GM12864 (cell line): ENCODE measurements around the gene DCDC2C.

ENCODE experiments used
- DNase-seq: peaks from one replicate; pipeline ENCODE4 v3.0.0-alpha.2; 2011; ENCODE audit warnings: low read depth
- H3K4me3 ChIP-seq: 2 replicates; pipeline ENCODE4 v1.5.1; 2011; ENCODE audit warnings: mild to moderate bottlenecking, low read depth, low read length, control low read depth
- TF ChIP-seq, protein P1 (sequence below): IDR thresholded peaks from 2 replicates; pipeline ENCODE4 v1.5.1; 2011; ENCODE audit warnings: low read depth, mild to moderate bottlenecking, moderate library complexity, low read length, control low read depth, inconsistent platforms; ENCODE audit errors: missing control alignments

The DCDC2C gene

DNA sequence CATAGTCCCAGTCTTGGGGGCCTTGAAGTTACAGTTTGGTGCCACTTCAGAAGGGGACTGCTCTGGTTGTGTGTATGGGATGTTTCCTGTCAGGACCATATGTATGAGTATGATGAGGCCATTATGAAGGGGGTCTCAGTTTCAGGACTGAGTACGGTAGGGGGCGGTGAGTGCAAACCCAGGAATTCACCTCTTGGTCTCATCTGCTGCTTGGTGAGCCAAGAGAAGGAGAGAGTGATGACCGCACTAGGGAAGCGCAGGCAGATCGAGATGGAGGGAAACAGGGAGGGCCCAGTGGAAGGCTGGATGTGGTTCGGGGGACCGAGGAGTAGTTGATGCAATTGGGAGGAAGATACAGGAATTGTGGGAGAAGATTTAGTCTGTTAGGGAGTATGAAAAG is 28.5 kb downstream of the DCDC2C start:
- TF ChIP-seq, protein P1, sequence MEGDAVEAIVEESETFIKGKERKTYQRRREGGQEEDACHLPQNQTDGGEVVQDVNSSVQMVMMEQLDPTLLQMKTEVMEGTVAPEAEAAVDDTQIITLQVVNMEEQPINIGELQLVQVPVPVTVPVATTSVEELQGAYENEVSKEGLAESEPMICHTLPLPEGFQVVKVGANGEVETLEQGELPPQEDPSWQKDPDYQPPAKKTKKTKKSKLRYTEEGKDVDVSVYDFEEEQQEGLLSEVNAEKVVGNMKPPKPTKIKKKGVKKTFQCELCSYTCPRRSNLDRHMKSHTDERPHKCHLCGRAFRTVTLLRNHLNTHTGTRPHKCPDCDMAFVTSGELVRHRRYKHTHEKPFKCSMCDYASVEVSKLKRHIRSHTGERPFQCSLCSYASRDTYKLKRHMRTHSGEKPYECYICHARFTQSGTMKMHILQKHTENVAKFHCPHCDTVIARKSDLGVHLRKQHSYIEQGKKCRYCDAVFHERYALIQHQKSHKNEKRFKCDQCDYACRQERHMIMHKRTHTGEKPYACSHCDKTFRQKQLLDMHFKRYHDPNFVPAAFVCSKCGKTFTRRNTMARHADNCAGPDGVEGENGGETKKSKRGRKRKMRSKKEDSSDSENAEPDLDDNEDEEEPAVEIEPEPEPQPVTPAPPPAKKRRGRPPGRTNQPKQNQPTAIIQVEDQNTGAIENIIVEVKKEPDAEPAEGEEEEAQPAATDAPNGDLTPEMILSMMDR, result no peak
- no peak overlapping the region for H3K4me3 ChIP-seq
- DNase-seq, result no peak

DNA sequence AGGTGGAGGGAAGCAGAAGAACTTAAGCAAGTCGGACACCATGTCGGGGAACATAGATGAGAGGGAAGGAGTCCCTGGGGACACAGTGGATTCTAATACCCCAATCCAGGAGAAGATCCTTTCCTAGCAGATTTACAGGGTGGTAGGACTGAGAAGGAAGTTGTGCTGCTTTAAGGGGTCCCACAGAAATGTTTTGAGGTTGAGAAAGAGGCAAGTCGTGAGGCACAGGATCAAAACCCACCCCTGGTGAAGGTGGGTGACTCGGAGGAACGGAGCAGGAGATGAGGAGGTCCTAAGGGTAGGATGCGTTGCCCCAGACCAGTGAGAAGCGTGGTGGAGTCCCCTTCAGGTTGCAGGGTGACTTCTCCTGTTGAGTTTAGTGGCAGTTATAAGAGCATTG is 32.7 kb downstream of the DCDC2C start:
- no peak overlapping the region for H3K4me3 ChIP-seq
- no peak for DNase-seq
- TF ChIP-seq, protein P1, result no peak

DNA sequence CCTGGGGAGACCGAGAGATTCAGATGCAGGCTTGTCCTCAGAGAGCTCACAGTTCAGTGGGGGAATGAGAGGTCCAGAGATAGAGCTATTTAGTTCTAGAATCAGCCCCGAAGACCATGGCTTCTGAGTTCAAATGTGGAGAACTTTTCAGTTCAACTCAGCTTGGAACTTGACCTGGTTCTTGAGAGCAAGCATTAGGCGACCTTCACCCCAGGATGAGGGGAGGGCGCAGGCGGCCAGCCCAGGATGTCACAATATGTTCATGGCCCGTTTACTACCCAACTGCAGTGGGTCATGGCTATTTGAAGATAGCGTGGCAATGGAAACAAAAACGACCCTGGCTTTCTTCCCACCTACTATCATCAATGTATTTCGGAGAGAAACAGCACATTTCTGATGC is 33.8 kb downstream of the DCDC2C start:
- TF ChIP-seq, protein P1, result no peak
- no peak overlapping the region for H3K4me3 ChIP-seq
- DNase-seq, result no peak

DNA sequence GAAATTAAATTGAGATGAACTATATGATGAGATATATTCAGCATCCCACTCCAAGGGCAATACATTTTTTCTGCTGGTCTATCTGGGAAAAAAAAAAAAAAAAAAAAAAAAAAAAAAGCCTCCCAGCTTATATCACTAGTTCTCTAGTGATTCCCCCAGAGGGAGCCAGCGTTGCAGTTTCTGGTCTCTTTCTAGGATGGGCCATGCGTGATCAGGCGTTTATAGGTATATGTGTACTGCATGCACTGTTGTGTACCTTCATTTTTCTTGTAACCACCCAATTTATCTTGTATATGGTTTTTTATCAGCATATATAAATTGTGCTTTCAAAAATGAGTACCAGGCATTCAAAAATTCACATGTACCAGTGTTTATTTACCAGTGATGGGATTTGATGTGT is 35.1 kb downstream of the DCDC2C start:
- no peak for DNase-seq
- TF ChIP-seq, protein P1, result peak; percentile 33
- no peak overlapping the region for H3K4me3 ChIP-seq

DNA sequence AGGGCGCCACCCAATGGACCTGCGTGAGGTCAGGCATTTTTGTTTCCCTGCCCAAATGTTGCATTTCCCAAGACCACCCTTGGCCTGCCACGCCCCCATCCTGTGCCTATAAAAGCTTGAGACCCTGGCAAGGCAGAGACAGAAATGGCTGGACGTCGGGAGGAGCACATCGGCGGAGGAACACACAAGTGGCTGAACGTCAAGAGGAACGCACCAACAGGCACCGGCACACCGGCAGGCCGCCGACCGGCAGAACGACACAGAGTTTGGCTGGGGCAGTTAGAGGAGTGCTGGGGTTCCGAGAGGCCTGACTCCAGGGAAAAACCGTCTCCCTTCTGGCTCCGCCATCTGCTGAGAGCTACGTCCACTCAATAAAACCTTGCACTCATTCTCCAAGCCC is 35.9 kb downstream of the DCDC2C start:
- DNase-seq, result no peak
- H3K4me3 ChIP-seq, result no peak overlapping the region
- TF ChIP-seq, protein P1, result no peak

DNA sequence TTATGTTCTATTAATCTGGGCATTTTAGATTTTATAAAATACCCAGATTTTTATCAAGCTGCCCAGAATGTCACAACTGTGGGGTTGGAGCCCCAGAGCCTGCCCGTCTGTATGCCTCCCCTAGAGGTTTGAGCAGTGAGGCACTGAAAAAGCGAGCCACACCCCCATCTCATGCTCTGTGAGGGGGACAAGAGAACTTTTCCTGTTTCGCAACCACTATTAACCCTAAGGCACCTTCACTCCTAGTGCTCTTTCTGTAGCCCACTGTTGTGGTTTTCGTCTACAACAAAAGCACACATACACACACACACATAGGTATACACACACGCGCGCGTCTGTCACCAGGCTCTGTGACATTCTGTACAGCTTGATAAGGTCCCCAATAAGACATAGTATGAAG is 38.0 kb downstream of the DCDC2C start:
- TF ChIP-seq, protein P1, result no peak
- H3K4me3 ChIP-seq, result no peak overlapping the region
- no peak for DNase-seq

DNA sequence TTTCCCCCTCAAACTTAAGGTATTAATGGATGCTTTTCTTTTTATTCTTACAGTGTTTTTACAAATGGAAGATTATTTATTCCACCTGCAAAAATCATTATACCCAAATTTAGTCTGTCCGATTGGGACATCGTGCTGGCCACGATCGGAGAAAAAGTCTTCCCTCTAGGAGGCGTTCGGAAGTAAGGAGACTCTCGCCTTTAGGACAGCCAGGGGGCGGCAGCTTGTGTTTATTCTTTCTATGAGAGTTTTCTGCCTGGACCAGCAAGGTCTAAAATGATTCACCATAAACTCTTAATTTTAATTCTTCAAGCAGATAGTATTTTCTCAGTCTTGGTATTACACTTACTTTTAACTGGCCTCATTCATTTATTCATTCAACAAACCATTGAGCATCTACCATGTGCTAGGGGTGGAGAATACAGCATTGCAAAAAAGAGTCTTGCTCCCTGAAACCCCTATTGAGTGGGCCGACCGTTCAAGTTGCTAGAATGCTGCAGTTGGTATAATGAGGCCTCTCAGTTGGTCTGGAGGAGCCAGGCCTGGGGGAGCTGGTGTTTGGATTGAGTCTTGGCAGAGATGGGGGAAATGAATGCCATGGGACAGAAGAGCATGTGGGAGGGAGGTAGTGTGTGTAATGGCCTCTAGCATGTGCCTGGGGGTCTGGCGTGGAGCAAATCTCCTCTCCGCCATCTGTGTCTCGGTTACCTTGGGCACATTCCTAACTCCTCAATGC is 38.7 kb downstream of the DCDC2C start:
- TF ChIP-seq, protein P1, result no peak
- no peak overlapping the region for H3K4me3 ChIP-seq
- no peak for DNase-seq
